K562 (cell line): Measurements from ENCODE around the gene SUMF1. TPM values are rescaled to one million over a fixed set of nuclear protein-coding genes. Genes with fewer than 3 reads are reported as not detected.
A peak's percentile ranks its signal among the peaks of the same experiment; 100 is the strongest.

Experiments used
- ATAC-seq: fragments of 200-7000 bp; cut with Tn5 transposase; 3 replicates; pipeline ENCODE4 v1.9.1; 2020; ENCODE audit warnings: moderate library complexity
- BruUV-seq: library from RNA; stranded (reverse); fragments of 400-500 nt; replicated peaks from 2 replicates; lab custom pipeline; 2021; lab: Mats Ljungman, UMichigan
- CTCF ChIA-PET: fragments of 300-600 bp; formaldehyde crosslinking; extraction: SDS; loops from one replicate; lab custom pipeline; 2021; ENCODE audit warnings: low intra/inter-chr PET ratio; lab: Yijun Ruan, JAX
- POLR2A ChIA-PET: fragments of 300-600, 350-650 bp; sonication (Branson Sonifier 250); formaldehyde crosslinking; extraction: SDS; loops from one replicate; lab custom pipeline; 2021; ENCODE audit warnings: antibody characterized with exemption, inconsistent platforms; lab: Yijun Ruan, JAX
- DNase-seq, 4 experiments: peaks; one replicate each; pipeline versions ENCODE4 v3.0.0 to v3.0.0-alpha.2; 2011 to 2018; ENCODE audit warnings: low spot score in 3 of 4, mixed read lengths in 3 of 4; ENCODE audit errors: extremely low read depth in 1 of 4
- FAIRE-seq: peaks from 2 replicates; lab custom pipeline; 2011; peaks lifted over from hg19 to GRCh38; lab: Jason Lieb, UNC
- H2AFZ ChIP-seq: 2 replicates; pipeline ENCODE4 v1.6.0; 2011; ENCODE audit warnings: low read depth, low read length, control low read depth, inconsistent platforms
- H3K27ac ChIP-seq: fragments of 200-600 bp; 3 replicates; pipeline ENCODE4 v1.8.0; 2011; ENCODE audit warnings: low read depth, mild to moderate bottlenecking, control low read depth, inconsistent platforms, low read length, moderate library complexity, mixed read lengths; ENCODE audit errors: extremely low read depth
- H3K27me3 ChIP-seq, 2 experiments: fragments of 300-600 bp in 1 of 2; 2 replicates in 1 of 2; 3 replicates in 1 of 2; pipeline versions ENCODE4 v1.6.0 to v1.8.0; 2011; ENCODE audit warnings: inconsistent platforms in 2 of 2, low read length in 2 of 2, mild to moderate bottlenecking in 1 of 2, mixed read lengths in 1 of 2, moderate library complexity in 1 of 2; ENCODE audit not compliant: control insufficient read depth in 2 of 2, insufficient read depth in 2 of 2
- H3K36me3 ChIP-seq: fragments of 300-600 bp; 3 replicates; pipeline ENCODE4 v1.8.0; 2011; ENCODE audit warnings: mild to moderate bottlenecking, low read length, inconsistent platforms; ENCODE audit not compliant: control insufficient read depth, insufficient read depth
- H3K4me1 ChIP-seq, 2 experiments: fragments of 200-600 bp in 1 of 2; replicated peaks in 1 of 2; 2 replicates in 1 of 2; 3 replicates in 1 of 2; pipeline versions ENCODE4 v1.5.1 to v1.8.0; 2011; ENCODE audit warnings: inconsistent platforms in 2 of 2, low read length in 2 of 2, mild to moderate bottlenecking in 1 of 2, mixed read lengths in 1 of 2, moderate library complexity in 1 of 2; ENCODE audit not compliant: control insufficient read depth in 2 of 2, insufficient read depth in 2 of 2
- H3K4me2 ChIP-seq: 2 replicates; pipeline ENCODE4 v1.6.1; 2011; ENCODE audit warnings: low read length, control low read depth, inconsistent platforms, mixed read lengths; ENCODE audit not compliant: insufficient read depth
- H3K4me3 ChIP-seq: fragments of 200-600 bp; sonication (generic), shearing (Covaris generic); 2 replicates; pipeline ENCODE4 v1.5.1; 2016; ENCODE audit warnings: control low read depth, inconsistent platforms
- H3K79me2 ChIP-seq: fragments of 200-600 bp; 3 replicates; pipeline ENCODE4 v1.8.0; 2011; ENCODE audit warnings: low read length, inconsistent platforms; ENCODE audit not compliant: control insufficient read depth, insufficient read depth
- H3K9ac ChIP-seq, 2 experiments: 2 replicates each; pipeline versions ENCODE4 v1.6.0 to v1.6.1; 2011; ENCODE audit warnings: low read depth in 2 of 2, low read length in 2 of 2, control low read depth in 1 of 2, inconsistent platforms in 1 of 2, mild to moderate bottlenecking in 1 of 2, mixed read lengths in 1 of 2; ENCODE audit not compliant: insufficient read depth in 1 of 2
- H3K9me1 ChIP-seq: one replicate; pipeline ENCODE4 v1.6.0; 2011; ENCODE audit warnings: inconsistent platforms, mild to moderate bottlenecking, low read length, moderate library complexity; ENCODE audit not compliant: control insufficient read depth, insufficient read depth
- H3K9me3 ChIP-seq: replicated peaks from 2 replicates; pipeline ENCODE4 v1.5.1; 2011; ENCODE audit warnings: low read depth, low read length, inconsistent platforms; ENCODE audit not compliant: control insufficient read depth, insufficient read depth
- H4K20me1 ChIP-seq: replicated peaks from 2 replicates; pipeline ENCODE4 v1.6.1; 2011; ENCODE audit warnings: low read length, inconsistent platforms, mixed read lengths; ENCODE audit not compliant: control insufficient read depth, insufficient read depth
- FOS ChIP-seq: IDR thresholded peaks from 3 replicates; pipeline ENCODE4 v1.6.1; 2011; ENCODE audit not compliant: insufficient read length; ENCODE audit errors: extremely low read depth
- ILF3 ChIP-seq: fragments of 450-650 bp; IDR thresholded peaks from 2 replicates; pipeline ENCODE4 v1.6.1; 2018; ENCODE audit warnings: antibody characterized with exemption, mild to moderate bottlenecking, moderate library complexity, borderline replicate concordance
- NFATC3 ChIP-seq: fragments of 450-650 bp; IDR thresholded peaks from 2 replicates; pipeline ENCODE4 v1.6.1; 2017; ENCODE audit warnings: mild to moderate bottlenecking
- NFRKB ChIP-seq: fragments of 450-650 bp; IDR thresholded peaks from 2 replicates; pipeline ENCODE4 v1.6.1; 2016; ENCODE audit warnings: low read depth
- SMAD3 ChIP-seq: fragments of 450-650 bp; formaldehyde crosslinking; conservative IDR thresholded peaks from 2 replicates; pipeline ENCODE4 v1.4.0; 2020; ENCODE audit warnings: mild to moderate bottlenecking
- STAT6 ChIP-seq: sonication (generic); formaldehyde crosslinking; IDR thresholded peaks from 2 replicates; pipeline ENCODE4 v1.8.1; 2023; ENCODE audit warnings: mild to moderate bottlenecking, missing genetic modification reagents
- TRIM25 ChIP-seq: fragments of 450-650 bp; IDR thresholded peaks from 2 replicates; pipeline ENCODE4 v1.7.0; 2016; ENCODE audit warnings: borderline replicate concordance
- ZNF121 ChIP-seq: sonication (generic); formaldehyde crosslinking; conservative IDR thresholded peaks from 2 replicates; pipeline ENCODE4 v1.8.0; 2022; ENCODE audit warnings: missing genetic modification reagents
- WGBS: fragments of 100-300 bp; shearing (Covaris generic); methylation state at CpG from one replicate; pipeline ENCODE4 v1.1.6; 2016; ENCODE audit warnings: low coverage, mixed read lengths; ENCODE audit not compliant: insufficient coverage; ENCODE audit errors: missing lambda C conversion rate; 5-methylcytosine and 5-hydroxymethylcytosine counted together
- in situ Hi-C: fragments of 300-500 bp; cut with MboI; formaldehyde crosslinking; loops from 4 replicates; pipeline ENCODE4 v1.15.0; 2018; ENCODE audit warnings: inconsistent platforms, mixed read lengths
- intact Hi-C: fragments of 100-400 bp; cut with micrococcal nuclease; formaldehyde crosslinking; loops from 2 replicates; pipeline ENCODE4 v1.14.2; 2022
- polyA plus RNA-seq, 8 experiments: library from polyadenylated mRNA; depleted of rRNA in 4 of 8; stranded (reverse) in 5 of 8; unstranded in 3 of 8; fragments of >200 nt; fragmentation: Nextera tagmentation in 2 of 8; fragmentation: Illumina TruSeq in 1 of 8; extraction: Ambion mirVana in 2 of 8; extraction: Trizol in 1 of 8; gene quantifications; 2 replicates each; pipeline versions ENCODE4 v1.2.1 to v1.2.3, GENCODE V29; 2011 to 2014; ENCODE audit warnings: inconsistent platforms in 1 of 8, missing spikeins in 1 of 8
- total RNA-seq, 7 experiments: library from RNA; depleted of rRNA in 6 of 7; stranded (reverse); fragments of >200 nt in 6 of 7; fragmentation: Illumina TruSeq in 2 of 7; extraction: Trizol in 2 of 7; gene quantifications; 2 replicates each; pipeline versions ENCODE4 v1.2.1 to v1.2.3, GENCODE V29; 2011 to 2021; ENCODE audit warnings: low replicate concordance in 1 of 7

SUMF1 gene
- total and polyA plus RNA-seq, 9 of the 15 experiments (the other 6 are each of a cell fraction or from before 2014, with no cell fraction given): 1.3 to 7.4 (median 4.2) TPM

GRCh38 chr3:4362523-4362922 lies 104.5 kb downstream of the SUMF1 start:
- no peak overlapping the region for H3K4me2 ChIP-seq
- H2AFZ ChIP-seq: no peak overlapping the region
- H3K36me3 ChIP-seq: no peaks in the 10 kb centered on the region
- peak; percentile 66 for TF ChIP-seq ZNF121 (CRISPR knock-in tag)
- TF ChIP-seq TRIM25: no peak
- no peak for TF ChIP-seq SMAD3 (CRISPR knock-in tag)
- no peak for TF ChIP-seq NFRKB
- TF ChIP-seq, all 486 proteins: peak for 1
- in situ Hi-C loops: no loop called here
- ATAC-seq: no peak
- no peaks in the 10 kb centered on the region for H4K20me1 ChIP-seq
- no peaks in the 10 kb centered on the region for H3K9me1 ChIP-seq
- H3K4me1 ChIP-seq: no peaks in the 10 kb centered on the region
- DNase-seq: no peak
- ChIA-PET CTCF (no interaction called here), POLR2A (no interaction called here)
- H3K4me3 ChIP-seq: no peak overlapping the region
- no peak for FAIRE-seq
- no peaks in the 10 kb centered on the region for H3K79me2 ChIP-seq
- H3K9ac ChIP-seq: no peak overlapping the region
- no peak overlapping the region for H3K27ac ChIP-seq
- H3K27me3 ChIP-seq: no peaks in the 10 kb centered on the region
- H3K9me3 ChIP-seq: no peaks in the 10 kb centered on the region
- intact Hi-C loops: no loop called here
- 50% methylated on average over 2 of the region's 2 CpGs for WGBS
- no TSS peak for BruUV-seq

- no peak for ATAC-seq
- Histone ChIP-seq H3K4me3 (no peak overlapping the region), H3K9ac (no peak overlapping the region), H3K4me2 (no peak overlapping the region), H3K79me2 (no peaks in the 10 kb centered on the region), H3K27me3 (no peaks in the 10 kb centered on the region), H2AFZ (no peak overlapping the region), H3K27ac (no peak overlapping the region), H4K20me1 (no peaks in the 10 kb centered on the region), H3K9me1 (no peaks in the 10 kb centered on the region), H3K4me1 (peaks cover 0 to under 1% of the 10 kb centered on the region in 2 experiments; a peak in 3 of 5 replicates), H3K36me3 (no peaks in the 10 kb centered on the region), H3K9me3 (no peaks in the 10 kb centered on the region)
- no peak for FAIRE-seq
- POLR2A ChIA-PET: interaction anchor here (0.8 to 1.1 kb wide), 3 partner anchors 9 to 202 kb away, joined by 3 read pairs; partner anchors contain the start of gene ITPR1
- intact Hi-C loops: no loop called here
- 56% methylated on average over 6 of the region's 6 CpGs for WGBS
- DNase-seq: no peak
- in situ Hi-C loops: no loop called here
- CTCF ChIA-PET: no interaction called here
- no TSS peak for BruUV-seq
- no peak for TF ChIP-seq FOS
- TF ChIP-seq NFATC3: no peak
- TF ChIP-seq ILF3: no peak
- no peak for TF ChIP-seq STAT6 (CRISPR knock-in tag)
Measured at GRCh38 chr3:4360817-4361216, 106.3 kb downstream of the SUMF1 start.
